ELR (cell line): ENCODE measurements around the gene MOCS3.
A peak's percentile ranks its signal among the peaks of the same experiment; 100 is the strongest.

Experiments
- DNase-seq: peaks from one replicate; pipeline ENCODE4 v3.0.0-alpha.2; 2015; ENCODE audit warnings: low read depth

MOCS3 gene

GRCh38 chr20:50958615-50959542 is at the start of gene MOCS3:
TSS of gene MOCS3 (plus strand) at chr20:50958818. CDS start at chr20:50958843, 25 bp downstream.
- peak; percentile 98 for DNase-seq

GRCh38 chr20:50909413-50909812 is 49.2 kb upstream of the MOCS3 start:
- no peak for DNase-seq

- peak; percentile 41 for DNase-seq
Observed at GRCh38 chr20:50911030-50911429, 47.6 kb upstream of the MOCS3 start.

- DNase-seq: no peak
Observed at GRCh38 chr20:50911716-50912115, 46.9 kb upstream of the MOCS3 start.

GRCh38 chr20:50913690-50914375 is 44.8 kb upstream of the MOCS3 start:
- DNase-seq: peak; percentile 92

- peak; percentile 83 for DNase-seq
Observed at GRCh38 chr20:50915424-50915823, 43.2 kb upstream of the MOCS3 start.

GRCh38 chr20:50916257-50916656 is 42.4 kb upstream of the MOCS3 start:
- DNase-seq: peak; percentile 82

- DNase-seq: no peak
Observed at GRCh38 chr20:50916934-50917333, 41.7 kb upstream of the MOCS3 start.

GRCh38 chr20:50918403-50918802 is 40.2 kb upstream of the MOCS3 start:
- peak; percentile 19 for DNase-seq

GRCh38 chr20:50919567-50919966 is 39.1 kb upstream of the MOCS3 start:
- peak; percentile 83 for DNase-seq

GRCh38 chr20:50920997-50921396 is 37.6 kb upstream of the MOCS3 start:
- peak; percentile 39 for DNase-seq

GRCh38 chr20:50921803-50922501 is 36.7 kb upstream of the MOCS3 start:
- DNase-seq: no peak

- DNase-seq: no peak
Observed at GRCh38 chr20:50924261-50924920, 34.2 kb upstream of the MOCS3 start.

GRCh38 chr20:50926530-50926929 is 32.1 kb upstream of the MOCS3 start:
- DNase-seq: no peak

- no peak for DNase-seq
Observed at GRCh38 chr20:50928469-50928868, 30.1 kb upstream of the MOCS3 start.

- peak; percentile 98 for DNase-seq
Observed at GRCh38 chr20:50929299-50930138, 29.1 kb upstream of the MOCS3 start.

GRCh38 chr20:50930139-50930975 is 28.3 kb upstream of the MOCS3 start:
- DNase-seq: peak; percentile 43

GRCh38 chr20:50930976-50931305 is 27.7 kb upstream of the MOCS3 start:
- no peak for DNase-seq

- peak; percentile 96 for DNase-seq
Observed at GRCh38 chr20:50931306-50932015, 27.2 kb upstream of the MOCS3 start, which contains the start of gene ADNP. TSS of gene ADNP (minus strand) at chr20:50931437. CDS start at chr20:50903996, 27,441 bp downstream.
